OCI-LY7 (cell line): ENCODE results near the gene RAB3B.

Source experiments
- EZH2phosphoT487 ChIP-seq: fragments of 200-600 bp; sonication (generic); IDR thresholded peaks from 2 replicates; pipeline ENCODE4 v1.6.1; 2018; ENCODE audit warnings: low read depth, borderline replicate concordance, mild to moderate bottlenecking, mixed run types, antibody characterized with exemption, low read length, moderate library complexity, mixed read lengths
- TF ChIP-seq, protein P1 (sequence below): fragments of 200-600 bp; sonication (generic); conservative IDR thresholded peaks from 2 replicates; pipeline ENCODE4 v1.5.1; 2014; ENCODE audit warnings: mild to moderate bottlenecking, antibody characterized with exemption, low read length, moderate library complexity, mixed read lengths

DNA sequence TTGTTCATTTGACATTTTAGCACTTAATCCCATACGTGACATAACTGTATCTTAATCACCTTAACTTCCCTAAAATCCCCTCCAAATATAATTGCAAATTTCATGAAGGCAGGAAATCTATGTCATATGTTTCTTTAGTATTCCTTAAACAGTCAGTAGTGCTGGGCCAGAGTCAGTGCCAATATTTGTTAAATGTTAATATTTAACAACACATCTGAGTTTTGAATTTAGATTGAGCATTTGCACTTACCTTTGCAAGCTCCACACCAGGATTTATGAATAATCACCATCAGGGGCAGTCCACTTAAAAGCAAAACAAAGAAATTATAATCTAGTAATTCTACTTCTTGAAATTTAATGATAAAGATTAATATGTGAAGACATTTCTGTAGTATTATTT, 37.8 kb upstream of the RAB3B start:
- TF ChIP-seq, protein P1, sequence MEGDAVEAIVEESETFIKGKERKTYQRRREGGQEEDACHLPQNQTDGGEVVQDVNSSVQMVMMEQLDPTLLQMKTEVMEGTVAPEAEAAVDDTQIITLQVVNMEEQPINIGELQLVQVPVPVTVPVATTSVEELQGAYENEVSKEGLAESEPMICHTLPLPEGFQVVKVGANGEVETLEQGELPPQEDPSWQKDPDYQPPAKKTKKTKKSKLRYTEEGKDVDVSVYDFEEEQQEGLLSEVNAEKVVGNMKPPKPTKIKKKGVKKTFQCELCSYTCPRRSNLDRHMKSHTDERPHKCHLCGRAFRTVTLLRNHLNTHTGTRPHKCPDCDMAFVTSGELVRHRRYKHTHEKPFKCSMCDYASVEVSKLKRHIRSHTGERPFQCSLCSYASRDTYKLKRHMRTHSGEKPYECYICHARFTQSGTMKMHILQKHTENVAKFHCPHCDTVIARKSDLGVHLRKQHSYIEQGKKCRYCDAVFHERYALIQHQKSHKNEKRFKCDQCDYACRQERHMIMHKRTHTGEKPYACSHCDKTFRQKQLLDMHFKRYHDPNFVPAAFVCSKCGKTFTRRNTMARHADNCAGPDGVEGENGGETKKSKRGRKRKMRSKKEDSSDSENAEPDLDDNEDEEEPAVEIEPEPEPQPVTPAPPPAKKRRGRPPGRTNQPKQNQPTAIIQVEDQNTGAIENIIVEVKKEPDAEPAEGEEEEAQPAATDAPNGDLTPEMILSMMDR = no peak
- no peak for TF ChIP-seq EZH2phosphoT487
